Stimulated activated CD4-positive, alpha-beta T cell treated with anti-CD3 and anti-CD28 coated beads, Interleukin-12 subunit alpha, Interleukin-12 subunit beta, amount 100 ng/mL, for 4 hours (primary cell): ENCODE results near the gene APOC1.
A peak's percentile ranks its signal among the peaks of the same experiment; 100 is the strongest.
"Not testable (repeated sequence)": the region's sequence is repeated elsewhere in the genome, so short reads cannot be mapped to it uniquely, and the experiment has no call there.

Source experiments
- DNase-seq: peaks from one replicate; pipeline ENCODE4 v3.0.0-alpha.2; 2020

The APOC1 gene

DNA sequence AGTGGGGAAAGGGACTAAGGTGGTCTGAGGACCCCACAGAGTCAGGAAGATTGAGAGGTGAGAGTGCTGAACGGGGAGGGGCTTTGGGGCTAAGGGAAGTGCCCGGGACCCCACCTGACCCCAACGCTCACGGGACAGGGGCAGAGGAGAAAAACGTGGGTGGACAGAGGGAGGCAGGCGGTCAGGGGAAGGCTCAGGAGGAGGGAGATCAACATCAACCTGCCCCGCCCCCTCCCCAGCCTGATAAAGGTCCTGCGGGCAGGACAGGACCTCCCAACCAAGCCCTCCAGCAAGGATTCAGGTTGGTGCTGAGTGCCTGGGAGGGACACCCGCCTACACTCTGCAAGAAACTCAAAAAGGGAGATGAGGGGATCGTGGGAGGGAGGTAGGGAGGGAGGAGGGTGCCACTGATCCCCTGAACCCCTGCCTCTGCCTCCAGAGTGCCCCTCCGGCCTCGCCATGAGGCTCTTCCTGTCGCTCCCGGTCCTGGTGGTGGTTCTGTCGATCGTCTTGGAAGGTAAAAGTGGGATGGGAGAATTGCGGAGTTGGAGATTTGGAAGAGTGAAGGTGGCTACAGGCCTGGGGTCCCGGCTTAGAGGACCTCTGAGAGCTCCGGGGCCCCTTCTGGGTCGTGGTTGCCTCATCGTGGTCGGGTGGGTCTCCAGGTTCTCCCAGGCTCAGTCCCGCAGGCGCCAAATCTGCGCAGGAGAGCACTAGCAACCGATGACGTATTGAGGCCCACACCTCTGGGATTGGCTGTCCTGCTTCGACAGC lies at the start of gene APOC1:
Gene APOC1 (plus strand): TSS at position 176 of the 774 bp plus-strand sequence. CDS start 284 bp downstream, at position 460.
- peak; percentile 65 for DNase-seq

DNA sequence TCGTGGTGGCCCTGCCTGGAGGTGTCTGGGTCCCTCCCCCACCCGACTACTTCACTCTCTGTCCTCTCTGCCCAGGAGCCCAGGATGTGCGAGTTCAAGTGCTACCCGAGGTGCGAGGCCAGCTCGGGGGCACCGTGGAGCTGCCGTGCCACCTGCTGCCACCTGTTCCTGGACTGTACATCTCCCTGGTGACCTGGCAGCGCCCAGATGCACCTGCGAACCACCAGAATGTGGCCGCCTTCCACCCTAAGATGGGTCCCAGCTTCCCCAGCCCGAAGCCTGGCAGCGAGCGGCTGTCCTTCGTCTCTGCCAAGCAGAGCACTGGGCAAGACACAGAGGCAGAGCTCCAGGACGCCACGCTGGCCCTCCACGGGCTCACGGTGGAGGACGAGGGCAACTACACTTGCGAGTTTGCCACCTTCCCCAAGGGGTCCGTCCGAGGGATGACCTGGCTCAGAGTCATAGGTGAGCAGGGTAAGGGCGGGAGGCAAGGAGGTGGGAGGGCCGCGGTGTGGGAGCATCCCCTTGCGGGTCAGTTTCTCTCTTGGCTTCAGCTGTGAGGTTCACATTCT lies 49.1 kb upstream of the APOC1 start:
- DNase-seq = no peak

DNA sequence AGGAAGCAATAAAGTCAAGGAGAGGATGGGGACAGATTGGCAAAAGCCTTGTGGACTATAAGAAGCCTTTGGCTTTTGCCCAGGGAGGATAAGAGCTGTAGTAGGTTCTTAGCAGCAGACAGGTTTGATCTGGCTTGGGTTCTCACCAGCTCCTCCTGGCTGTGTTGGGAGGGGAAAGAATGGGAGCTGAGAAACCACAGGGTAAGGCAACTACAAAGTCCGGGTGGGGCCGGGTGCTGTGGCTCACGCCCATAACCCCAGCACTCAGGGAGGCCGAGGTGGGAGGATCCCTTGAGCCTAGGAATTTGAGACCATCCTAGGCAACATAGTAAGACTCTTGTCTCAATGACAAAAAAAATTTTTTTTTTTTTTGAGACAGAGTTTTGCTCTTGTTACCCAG lies 47.7 kb upstream of the APOC1 start:
- no peak for DNase-seq

DNA sequence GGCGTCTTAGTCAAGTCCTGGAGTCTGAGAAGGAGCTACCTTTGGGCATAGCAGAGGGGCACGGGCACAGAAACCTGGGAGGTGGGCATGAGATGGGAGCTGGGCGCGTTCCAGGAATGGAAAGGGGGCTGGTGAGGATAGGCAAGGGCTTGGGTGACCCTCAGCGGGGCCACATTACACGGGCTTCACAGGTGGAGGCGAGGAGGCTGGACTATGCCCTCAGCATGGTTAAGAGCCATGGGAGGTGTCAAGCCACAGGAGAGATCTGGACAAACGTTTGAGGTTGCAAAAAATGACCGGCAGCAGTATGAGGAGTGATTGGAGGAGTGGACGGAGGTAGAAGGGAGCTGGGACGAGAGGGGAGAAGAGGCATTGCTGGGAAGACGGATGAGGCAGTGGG lies 46.8 kb upstream of the APOC1 start:
- DNase-seq = no peak

DNA sequence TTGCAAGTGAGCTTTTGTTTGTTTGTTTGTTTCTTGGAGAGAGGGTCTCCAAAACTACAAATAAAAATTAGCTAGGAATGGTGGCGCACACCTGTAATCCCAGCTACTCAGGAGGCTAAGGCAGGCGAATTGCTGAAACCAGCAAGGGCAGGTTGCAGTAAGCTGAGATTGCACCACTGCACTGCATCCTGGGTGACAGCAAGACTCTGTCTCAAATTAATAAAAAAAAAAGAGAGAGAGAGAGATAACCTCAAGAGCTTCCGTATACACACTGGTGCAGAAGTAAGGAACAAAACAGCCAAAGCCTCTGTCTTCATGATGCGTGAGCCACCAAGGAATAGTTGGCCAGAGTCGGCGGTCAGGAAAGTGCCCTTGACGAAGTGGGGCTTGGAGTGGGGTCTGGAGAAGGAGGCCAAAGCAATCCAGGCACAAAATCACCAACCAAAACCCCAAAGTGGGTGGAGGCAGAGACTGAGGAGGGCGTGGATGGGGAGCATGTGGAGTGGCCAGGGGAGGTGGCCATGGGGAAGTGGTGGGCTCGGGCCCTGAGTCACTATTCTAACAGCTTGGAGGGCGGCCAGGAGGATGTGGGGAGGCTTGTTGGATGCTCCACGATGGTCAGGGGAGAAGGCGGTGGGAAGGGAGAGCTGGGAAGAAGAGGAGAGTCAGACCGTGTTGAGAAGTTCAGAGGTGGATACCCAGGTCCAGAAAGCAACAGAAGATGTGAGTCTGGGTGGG lies 44.5 kb upstream of the APOC1 start:
- DNase-seq = no peak

DNA sequence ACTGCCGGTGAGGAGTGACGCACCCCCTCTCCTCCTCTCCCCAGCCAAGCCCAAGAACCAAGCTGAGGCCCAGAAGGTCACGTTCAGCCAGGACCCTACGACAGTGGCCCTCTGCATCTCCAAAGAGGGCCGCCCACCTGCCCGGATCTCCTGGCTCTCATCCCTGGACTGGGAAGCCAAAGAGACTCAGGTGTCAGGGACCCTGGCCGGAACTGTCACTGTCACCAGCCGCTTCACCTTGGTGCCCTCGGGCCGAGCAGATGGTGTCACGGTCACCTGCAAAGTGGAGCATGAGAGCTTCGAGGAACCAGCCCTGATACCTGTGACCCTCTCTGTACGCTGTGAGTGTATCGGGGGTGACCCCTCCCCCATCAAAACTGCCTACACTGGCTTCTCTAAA lies 42.6 kb upstream of the APOC1 start:
- DNase-seq = no peak

DNA sequence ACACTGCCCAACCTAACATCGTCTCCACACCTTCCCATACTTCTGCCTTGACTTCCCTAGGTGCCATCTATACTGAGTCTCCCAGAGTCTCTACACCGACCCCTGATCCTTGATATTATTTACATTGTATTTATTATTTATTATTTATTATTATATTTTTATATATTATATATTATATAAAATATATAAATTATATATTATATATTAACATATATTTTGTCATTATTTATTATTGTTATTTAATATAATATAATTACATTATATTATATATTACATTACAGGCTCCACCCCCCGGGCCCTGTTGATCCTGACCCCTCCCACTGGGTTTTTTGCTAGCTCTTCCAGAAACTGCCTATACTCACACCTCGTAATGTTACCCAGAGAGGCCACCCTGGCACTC lies 41.7 kb upstream of the APOC1 start:
- no peak for DNase-seq

DNA sequence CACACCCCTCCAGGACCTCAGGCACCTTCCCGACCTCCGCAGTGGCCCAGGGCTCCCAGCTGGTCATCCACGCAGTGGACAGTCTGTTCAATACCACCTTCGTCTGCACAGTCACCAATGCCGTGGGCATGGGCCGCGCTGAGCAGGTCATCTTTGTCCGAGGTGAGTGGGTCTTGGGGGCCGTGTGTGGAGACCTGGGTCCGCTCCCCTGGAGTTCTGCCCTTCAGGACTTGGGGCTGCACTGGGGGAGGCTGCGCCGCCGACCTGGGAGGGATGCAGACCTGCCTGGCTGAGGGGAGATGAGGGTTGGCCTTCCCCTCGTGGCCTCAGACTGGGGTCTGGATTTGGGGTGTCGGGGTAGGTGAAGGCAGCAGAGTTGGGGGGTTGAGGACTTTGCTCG lies 40.1 kb upstream of the APOC1 start:
- no peak for DNase-seq

DNA sequence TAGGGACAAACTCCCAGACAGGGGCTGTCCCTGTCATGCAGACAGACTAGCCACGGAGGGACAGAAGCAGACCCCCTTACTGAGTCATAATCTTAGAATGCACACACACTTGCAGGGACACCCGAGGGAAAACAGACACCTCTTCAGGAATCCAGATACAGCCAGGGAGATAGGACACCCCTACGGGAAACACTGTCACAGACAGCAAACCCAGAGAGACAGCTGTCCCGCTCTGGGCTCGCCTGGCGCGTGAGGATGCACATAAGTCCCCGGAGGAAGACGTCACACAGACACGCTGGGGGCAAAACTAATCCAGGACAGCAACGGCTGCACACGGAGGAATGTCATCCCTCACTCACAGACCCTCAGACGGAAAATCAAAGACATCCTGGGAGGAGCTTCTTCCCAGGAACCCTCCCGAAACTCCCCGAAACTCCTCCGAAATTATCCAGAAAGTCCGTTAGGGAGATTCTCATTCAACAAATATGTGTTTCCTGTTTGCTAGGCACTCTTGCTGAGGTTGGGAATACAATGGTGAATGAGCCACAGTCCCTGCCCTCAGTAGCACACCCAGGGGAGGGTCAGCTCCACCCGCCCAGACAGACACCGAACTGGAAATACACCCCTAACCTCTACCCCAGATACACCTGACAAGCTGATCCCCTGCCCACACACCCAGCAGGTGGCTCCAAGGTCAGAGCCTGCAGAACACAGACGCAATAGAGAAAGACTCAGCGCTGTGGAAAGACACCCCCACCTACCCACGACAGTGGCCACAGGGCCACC lies 38.5 kb upstream of the APOC1 start:
- DNase-seq = no peak

DNA sequence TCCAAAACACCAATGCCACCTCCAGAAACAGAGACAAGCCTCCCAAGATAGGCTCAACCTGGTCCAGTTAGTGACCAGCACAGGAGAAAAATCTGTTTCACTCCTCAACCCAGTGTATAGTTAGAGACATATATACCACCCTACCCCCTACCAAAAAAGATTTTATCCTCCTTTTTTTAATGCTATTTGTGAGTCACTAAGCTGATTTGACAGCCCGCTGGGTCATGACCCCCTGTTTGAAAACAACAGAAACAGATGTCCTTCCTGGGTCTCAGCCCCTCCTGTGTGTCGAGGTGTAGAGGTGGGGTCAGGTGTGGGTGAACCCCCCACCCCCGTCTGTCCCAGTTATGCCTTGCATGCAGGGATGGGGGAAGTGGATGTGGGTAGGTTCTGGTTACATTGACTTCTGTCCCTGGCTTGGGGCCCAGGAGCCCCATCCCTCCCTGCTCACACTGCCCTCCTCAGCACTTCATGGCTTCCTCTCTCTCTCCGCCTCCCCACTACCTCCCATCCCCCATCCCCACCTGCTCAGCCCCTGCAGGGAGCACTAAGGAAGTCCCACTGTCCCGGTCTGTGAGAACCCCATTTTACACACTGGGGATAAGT lies 37.4 kb upstream of the APOC1 start:
- no peak for DNase-seq

DNA sequence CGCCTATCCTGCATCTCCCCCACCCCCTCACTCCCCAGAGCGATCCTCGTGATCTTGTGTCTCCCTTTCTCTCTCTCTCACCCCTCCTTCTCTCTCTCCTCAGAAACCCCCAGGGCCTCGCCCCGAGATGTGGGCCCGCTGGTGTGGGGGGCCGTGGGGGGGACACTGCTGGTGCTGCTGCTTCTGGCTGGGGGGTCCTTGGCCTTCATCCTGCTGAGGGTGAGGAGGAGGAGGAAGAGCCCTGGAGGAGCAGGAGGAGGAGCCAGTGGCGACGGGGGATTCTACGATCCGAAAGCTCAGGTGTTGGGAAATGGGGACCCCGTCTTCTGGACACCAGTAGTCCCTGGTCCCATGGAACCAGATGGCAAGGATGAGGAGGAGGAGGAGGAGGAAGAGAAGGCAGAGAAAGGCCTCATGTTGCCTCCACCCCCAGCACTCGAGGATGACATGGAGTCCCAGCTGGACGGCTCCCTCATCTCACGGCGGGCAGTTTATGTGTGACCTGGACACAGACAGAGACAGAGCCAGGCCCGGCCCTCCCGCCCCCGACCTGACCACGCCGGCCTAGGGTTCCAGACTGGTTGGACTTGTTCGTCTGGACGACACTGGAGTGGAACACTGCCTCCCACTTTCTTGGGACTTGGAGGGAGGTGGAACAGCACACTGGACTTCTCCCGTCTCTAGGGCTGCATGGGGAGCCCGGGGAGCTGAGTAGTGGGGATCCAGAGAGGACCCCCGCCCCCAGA lies 36.1 kb upstream of the APOC1 start:
- DNase-seq = no peak

DNA sequence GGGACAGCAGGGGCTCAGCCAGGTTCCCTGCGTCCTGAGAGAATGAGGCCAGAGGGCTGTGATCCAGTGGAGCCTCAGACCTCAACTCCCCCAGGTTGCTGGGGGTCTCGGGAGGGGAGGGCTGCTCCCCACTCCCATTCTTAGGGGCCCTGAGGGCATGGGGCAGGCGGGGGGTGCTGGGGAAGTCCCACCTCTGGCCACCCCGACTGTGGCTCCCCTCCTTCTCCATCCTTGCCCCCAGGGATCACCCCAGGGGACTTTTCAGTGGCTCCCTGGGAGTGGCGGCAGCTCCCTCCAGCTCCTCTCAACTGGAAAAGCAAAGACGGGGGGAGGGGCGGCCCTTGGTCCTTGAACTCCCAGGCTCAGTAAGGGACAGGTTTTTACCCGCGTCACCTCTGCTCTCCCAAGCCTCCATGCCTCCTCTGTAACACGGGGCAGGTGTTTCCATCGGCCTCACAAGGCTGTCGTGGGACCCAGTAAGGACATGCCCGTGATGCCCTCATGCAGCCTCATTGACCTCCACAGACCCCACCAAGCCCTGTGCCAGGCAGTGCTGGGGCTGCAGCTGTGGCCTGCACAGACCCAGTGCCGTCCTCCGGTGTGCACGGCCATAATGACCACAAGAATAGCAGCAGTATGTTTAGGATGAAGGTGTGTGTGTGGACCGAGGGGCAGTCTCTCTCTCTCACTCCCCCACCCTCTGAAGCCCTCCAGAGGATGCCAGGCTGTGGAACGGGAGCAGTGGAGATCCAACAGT lies 34.9 kb upstream of the APOC1 start:
- DNase-seq = no peak

DNA sequence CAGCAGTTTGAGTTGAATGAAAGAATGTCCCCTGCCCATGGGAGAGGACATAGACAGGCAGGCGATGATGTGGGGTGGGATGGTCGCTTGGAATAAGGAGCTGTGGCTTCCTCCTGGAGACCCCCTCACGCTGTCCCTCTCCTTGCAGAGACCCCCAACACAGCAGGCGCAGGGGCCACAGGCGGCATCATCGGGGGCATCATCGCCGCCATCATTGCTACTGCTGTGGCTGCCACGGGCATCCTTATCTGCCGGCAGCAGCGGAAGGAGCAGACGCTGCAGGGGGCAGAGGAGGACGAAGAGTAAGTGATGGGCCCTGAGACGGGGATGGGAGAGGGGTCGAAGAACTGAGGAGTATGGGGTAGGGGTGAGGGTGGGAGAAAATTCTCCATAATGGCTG lies 32.3 kb upstream of the APOC1 start:
- no peak for DNase-seq

DNA sequence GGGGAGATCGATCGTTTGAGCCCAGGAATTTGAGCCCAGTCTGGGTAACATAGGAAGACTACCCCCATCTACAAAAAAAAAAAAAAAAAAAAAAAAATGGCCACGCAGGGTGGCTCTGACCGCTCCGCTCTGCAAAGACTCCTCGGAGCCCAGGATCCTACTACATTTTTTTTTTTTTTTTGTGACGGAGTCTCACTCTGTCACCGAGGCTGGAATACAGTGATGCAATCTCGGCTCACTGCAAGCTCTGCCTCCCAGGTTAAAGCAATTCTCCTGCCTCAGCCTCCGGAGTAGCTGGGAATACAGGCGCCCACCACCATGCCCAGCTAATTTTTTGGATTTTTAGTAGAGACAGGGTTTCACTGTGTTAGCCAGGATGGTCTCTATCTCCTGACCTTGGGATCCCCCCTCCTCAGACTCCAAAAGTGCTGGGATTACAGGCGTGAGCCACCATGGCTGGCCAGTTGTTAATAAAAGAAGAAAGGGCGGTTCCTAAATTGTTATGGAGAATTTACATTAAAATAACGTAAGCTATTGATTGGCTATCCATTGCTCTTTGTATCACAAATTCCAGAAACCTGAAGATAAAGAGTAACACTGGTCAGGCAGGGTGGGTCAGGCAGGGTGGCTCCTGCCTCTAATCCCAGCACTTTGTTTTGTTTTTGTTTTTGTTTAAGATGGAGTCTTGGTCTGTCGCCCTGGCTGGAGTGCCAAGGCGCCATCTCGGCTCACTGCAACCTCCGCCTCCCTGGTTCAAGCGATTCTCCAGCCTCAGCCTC lies 31.6 kb upstream of the APOC1 start:
- not testable (repeated sequence) for DNase-seq

DNA sequence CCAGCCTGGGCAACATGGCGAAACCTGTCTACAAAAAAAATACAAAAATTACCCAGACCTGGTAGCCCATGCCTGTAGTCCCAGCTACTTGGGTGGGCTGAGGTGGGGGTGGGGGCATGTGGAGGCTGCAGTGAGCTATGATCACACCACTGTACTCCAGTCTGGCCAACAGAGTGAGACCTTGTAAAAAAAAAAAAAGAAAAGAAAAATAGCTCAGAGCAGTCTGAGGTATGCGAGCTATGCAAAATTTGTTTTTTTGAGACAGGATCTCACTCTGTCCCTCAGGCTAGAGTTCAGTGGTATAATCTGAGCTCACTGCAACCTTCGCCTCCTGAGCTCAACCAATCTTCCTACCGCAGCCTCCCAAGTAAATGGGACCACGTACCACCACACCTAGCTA lies 30.5 kb upstream of the APOC1 start:
- DNase-seq = no peak

DNA sequence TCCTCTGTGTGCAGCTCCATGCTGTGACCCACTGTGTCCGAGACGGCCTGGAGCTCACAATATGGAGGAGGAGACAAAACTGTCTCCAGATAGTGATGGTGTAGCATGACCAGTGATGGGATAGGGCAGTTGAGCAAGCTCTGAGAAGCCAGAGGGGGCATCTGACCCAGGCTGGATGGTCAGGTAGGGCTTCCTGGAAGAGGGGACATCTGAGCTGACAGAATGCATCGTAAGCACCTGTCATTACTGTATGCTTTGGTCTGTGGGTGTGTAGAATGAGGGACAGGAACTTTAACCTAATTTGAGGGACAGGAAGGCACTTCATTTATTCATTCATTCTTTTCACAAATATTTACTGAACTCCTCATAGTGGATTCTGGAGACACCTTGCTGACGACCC lies 29.8 kb upstream of the APOC1 start:
- no peak for DNase-seq

DNA sequence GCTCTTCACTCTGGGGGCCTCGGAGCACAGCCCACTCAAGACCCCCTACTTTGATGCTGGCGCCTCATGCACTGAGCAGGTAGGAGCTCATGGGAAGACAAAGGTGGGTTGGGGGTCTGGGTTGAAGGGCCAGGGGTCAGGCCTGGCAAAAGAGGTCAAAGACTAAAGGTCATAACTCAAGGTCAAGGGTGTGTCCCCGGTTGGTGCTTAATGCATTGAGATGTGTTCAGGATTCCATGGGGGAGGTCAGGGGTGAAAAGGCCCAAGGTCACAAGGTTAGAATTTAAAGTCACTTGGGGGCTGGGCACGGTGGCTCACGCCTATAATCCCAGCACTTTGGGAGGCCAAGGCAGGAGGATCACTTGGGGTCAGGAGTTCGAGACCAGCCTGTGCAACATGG lies 28.3 kb upstream of the APOC1 start:
- no peak for DNase-seq

DNA sequence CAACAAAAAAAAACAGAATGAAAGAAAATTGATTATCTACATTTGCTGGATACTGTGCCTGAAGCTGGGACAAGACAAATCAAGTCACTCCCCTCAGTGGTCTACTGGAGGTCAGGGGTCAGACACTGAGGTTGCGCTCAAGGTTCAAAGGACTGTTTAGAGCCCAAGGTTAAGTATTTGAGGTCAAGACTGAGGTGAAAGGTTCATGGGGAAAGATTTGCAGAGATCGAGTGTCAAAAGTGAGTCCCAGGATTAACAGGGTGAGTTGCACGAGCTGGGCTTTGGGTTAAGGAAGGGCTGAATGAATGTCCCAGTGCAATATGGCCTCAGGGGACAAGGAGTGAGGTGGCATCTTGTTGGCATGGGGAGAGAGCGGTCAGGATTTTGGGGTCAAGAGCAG lies 26.8 kb upstream of the APOC1 start:
- no peak for DNase-seq

DNA sequence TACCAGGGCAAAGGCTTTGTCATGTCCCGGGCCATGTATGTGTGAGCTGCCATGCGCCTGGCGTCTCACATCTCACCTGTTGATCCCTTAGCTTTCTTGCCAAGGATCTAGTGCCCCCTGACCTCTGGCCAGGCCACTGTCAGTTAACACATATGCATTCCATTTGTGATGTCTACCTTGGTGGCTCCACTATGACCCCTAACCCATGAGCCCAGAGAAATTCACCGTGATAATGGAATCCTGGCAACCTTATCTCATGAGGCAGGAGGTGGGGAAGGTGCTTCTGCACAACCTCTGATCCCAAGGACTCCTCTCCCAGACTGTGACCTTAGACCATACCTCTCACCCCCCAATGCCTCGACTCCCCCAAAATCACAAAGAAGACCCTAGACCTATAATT lies 26.1 kb upstream of the APOC1 start:
- not testable (repeated sequence) for DNase-seq

DNA sequence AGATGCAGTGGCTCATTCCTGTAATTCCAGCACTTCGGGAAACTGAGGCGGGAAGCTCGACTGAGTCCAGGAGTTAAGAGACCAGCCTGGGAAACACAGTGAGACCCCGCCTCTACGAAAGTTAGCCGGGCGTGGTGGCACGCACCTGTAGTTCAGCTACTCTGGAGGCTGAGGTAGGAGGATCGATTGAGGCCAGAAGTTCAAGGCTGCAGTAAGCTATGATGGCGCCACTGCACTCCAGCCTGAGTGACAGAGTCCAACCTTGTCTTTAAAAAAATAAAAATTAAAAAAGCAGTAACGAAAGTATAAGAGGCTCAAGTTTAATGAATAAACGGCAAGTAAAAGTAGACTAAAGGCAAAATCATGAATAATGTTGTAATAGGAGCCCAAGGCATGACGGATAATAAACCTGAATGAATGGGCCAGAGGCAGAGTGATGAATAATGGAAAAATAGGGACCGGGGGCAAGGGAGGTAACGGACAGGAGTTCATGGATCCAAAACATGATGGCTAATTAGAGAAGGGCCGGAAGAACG lies 24.5 kb upstream of the APOC1 start:
- no peak for DNase-seq
